ENCODE data around the gene KIAA1328. TPM values are rescaled to one million over a fixed set of nuclear protein-coding genes. Genes with fewer than 3 reads are reported as not detected.

KIAA1328 gene
- total and polyA plus RNA-seq, 8 donors, result 2.1 to 5.2 (median 3.6) TPM

GRCh38 chr18:36792634-36793283, 36.2 kb upstream of the KIAA1328 start:
- Histone ChIP-seq H3K27me3 (no peaks in the 10 kb centered on the region), H3K4me3 (no peak overlapping the region), H3K27ac (no peak overlapping the region), H3K4me1 (no peaks in the 10 kb centered on the region), H3K36me3 (peaks cover 0 to 20% (median 9%) of the 10 kb centered on the region in 3 donors), H3K9me3 (no peaks in the 10 kb centered on the region)
- ATAC-seq (no peak), FAIRE-seq (no peak), DNase-seq (no peak)
- 97 to 99% methylated on average over 4 of the region's 4 CpGs for WGBS, 2 donors
- TF ChIP-seq CTCF (IDR thresholded peaks at IDR 0.05), result no peak
- intact Hi-C loops (cut with DNase I), result no loop called here

- Histone ChIP-seq H3K4me3 (no peak overlapping the region), H3K9me3 (no peaks in the 10 kb centered on the region), H3K36me3 (peaks cover 0 to 38% (median 12%) of the 10 kb centered on the region in 3 donors), H3K27me3 (no peaks in the 10 kb centered on the region), H3K27ac (no peak overlapping the region), H3K4me1 (no peaks in the 10 kb centered on the region)
- no peak for TF ChIP-seq CTCF (IDR thresholded peaks at IDR 0.05)
- WGBS, 2 donors, result 85 to 92% methylated on average over 3 of the region's 3 CpGs
- DNase-seq (no peak), ATAC-seq (no peak), FAIRE-seq (no peak)
- intact Hi-C loops (cut with DNase I), result no loop called here
Measured at GRCh38 chr18:36798738-36799473, 30.0 kb upstream of the KIAA1328 start.

GRCh38 chr18:36805105-36805504, 23.8 kb upstream of the KIAA1328 start:
- Histone ChIP-seq H3K27ac (no peak overlapping the region), H3K4me3 (no peak overlapping the region), H3K4me1 (no peaks in the 10 kb centered on the region), H3K36me3 (peaks cover 0 to 22% (median 12%) of the 10 kb centered on the region in 3 donors), H3K27me3 (no peaks in the 10 kb centered on the region), H3K9me3 (no peaks in the 10 kb centered on the region)
- ATAC-seq, result no peak
- FAIRE-seq, result no peak
- no peak for TF ChIP-seq CTCF (IDR thresholded peaks at IDR 0.05)
- intact Hi-C loops (cut with DNase I), result loop anchor here in 1 of 3 donors (5.0 kb wide), 1 partner anchor 118 kb away; no protein-coding TSS in a partner anchor
- 91 to 96% methylated on average over 2 of the region's 2 CpGs for WGBS, 2 donors
- no peak for DNase-seq

GRCh38 chr18:36808681-36809080, 20.2 kb upstream of the KIAA1328 start:
- Histone ChIP-seq H3K9me3 (no peaks in the 10 kb centered on the region), H3K27ac (no peak overlapping the region), H3K4me1 (no peaks in the 10 kb centered on the region), H3K4me3 (no peak overlapping the region), H3K36me3 (peaks cover 0 to 17% (median 12%) of the 10 kb centered on the region in 3 donors), H3K27me3 (no peaks in the 10 kb centered on the region)
- FAIRE-seq, result no peak
- no peak for DNase-seq
- intact Hi-C loops (cut with DNase I), result loop anchor here in 1 of 3 donors (5.0 kb wide), 1 partner anchor 121 kb away; no protein-coding TSS in a partner anchor
- WGBS, 2 donors, result 86 to 87% methylated on average over 2 of the region's 2 CpGs
- ATAC-seq, result no peak
- no peak for TF ChIP-seq CTCF (IDR thresholded peaks at IDR 0.05)
